NT2/D1 (cell line): ENCODE data around the gene TMEM40.

Source experiments
- YY1 ChIP-seq: IDR thresholded peaks from 2 replicates; pipeline ENCODE4 v1.6.1; 2011; ENCODE audit not compliant: insufficient read length, insufficient read depth
- ZNF274 ChIP-seq: IDR thresholded peaks from 2 replicates; pipeline ENCODE4 v1.6.1; 2011; ENCODE audit warnings: mild to moderate bottlenecking, low read depth, low read length

GRCh38 chr3:12719541-12719940 is 39.5 kb downstream of the TMEM40 start:
- no peak for TF ChIP-seq ZNF274
- TF ChIP-seq YY1: no peak
